ENCODE data around the gene FOXO6. TPM values are rescaled to one million over a fixed set of nuclear protein-coding genes. Genes with fewer than 3 reads are reported as not detected.

The FOXO6 gene
- total RNA-seq, 1 donor from 2014 or later = 2.1 TPM

DNA sequence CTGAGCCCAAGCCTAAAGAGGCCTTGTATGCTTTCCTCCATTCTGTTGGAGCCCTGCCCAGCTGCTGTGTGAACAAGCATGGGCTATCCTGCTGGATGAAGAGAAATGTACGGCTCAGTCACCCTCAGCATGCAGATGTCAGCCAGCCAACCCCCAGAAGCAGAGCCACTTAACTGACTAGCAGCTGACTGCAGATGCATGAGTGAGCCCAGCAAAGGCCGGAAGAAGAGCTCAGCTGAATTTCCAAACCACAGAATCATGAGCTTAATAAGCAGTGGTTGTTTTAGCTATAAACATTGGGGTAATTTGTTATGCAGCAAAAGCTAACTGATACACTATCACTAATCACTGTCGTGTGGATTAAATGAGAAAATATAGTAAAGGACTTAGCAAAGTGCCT lies 39.0 kb downstream of the FOXO6 start:
- peaks cover 19% of the 10 kb centered on the region for H3K27me3 ChIP-seq (ENCODE audit: low read depth)
- peaks cover 39% of the 10 kb centered on the region for H3K4me1 ChIP-seq
- intact Hi-C loops (cut with micrococcal nuclease) = no loop called here
- no peak overlapping the region for H3K4me3 ChIP-seq
- no peaks in the 10 kb centered on the region for H3K36me3 ChIP-seq
- no peak for TF ChIP-seq CTCF (IDR thresholded peaks at IDR 0.05; ENCODE audit: borderline replicate concordance)
- no peak for DNase-seq
- no peak overlapping the region for H3K27ac ChIP-seq (replicated peaks)
- H3K9me3 ChIP-seq (replicated peaks) = peaks cover 7% of the 10 kb centered on the region

- TF ChIP-seq CTCF (IDR thresholded peaks at IDR 0.05; ENCODE audit: borderline replicate concordance) = no peak
- intact Hi-C loops (cut with micrococcal nuclease) = no loop called here
- Histone ChIP-seq H3K27ac (replicated peaks) (no peak overlapping the region), H3K9me3 (replicated peaks) (peaks cover 7% of the 10 kb centered on the region), H3K4me1 (peaks cover 27% of the 10 kb centered on the region), H3K36me3 (no peaks in the 10 kb centered on the region), H3K27me3 (ENCODE audit: low read depth) (peaks cover 21% of the 10 kb centered on the region), H3K4me3 (no peak overlapping the region)
- no peak for DNase-seq
Observed at GRCh38 chr1:41401899-41402298, 40.7 kb downstream of the FOXO6 start.

GRCh38 chr1:41404308-41404761 lies 43.1 kb downstream of the FOXO6 start:
- peaks cover 45% of the 10 kb centered on the region for H3K27me3 ChIP-seq (ENCODE audit: low read depth)
- no peak for TF ChIP-seq CTCF (IDR thresholded peaks at IDR 0.05; ENCODE audit: borderline replicate concordance)
- peaks cover 7% of the 10 kb centered on the region for H3K9me3 ChIP-seq (replicated peaks)
- no peak for DNase-seq
- intact Hi-C loops (cut with micrococcal nuclease) = no loop called here
- H3K36me3 ChIP-seq = no peaks in the 10 kb centered on the region
- no peak overlapping the region for H3K4me3 ChIP-seq
- H3K27ac ChIP-seq (replicated peaks) = no peak overlapping the region
- H3K4me1 ChIP-seq = peaks cover 12% of the 10 kb centered on the region

- TF ChIP-seq CTCF (IDR thresholded peaks at IDR 0.05; ENCODE audit: borderline replicate concordance) = no peak
- peaks cover 62% of the 10 kb centered on the region for H3K27me3 ChIP-seq (ENCODE audit: low read depth)
- H3K4me1 ChIP-seq = peaks cover 12% of the 10 kb centered on the region
- no peak overlapping the region for H3K27ac ChIP-seq (replicated peaks)
- intact Hi-C loops (cut with micrococcal nuclease) = no loop called here
- H3K9me3 ChIP-seq (replicated peaks) = no peaks in the 10 kb centered on the region
- no peak for DNase-seq
- H3K4me3 ChIP-seq = no peak overlapping the region
- no peaks in the 10 kb centered on the region for H3K36me3 ChIP-seq
Observed at GRCh38 chr1:41407664-41408252, 46.5 kb downstream of the FOXO6 start.

- intact Hi-C loops (cut with micrococcal nuclease) = no loop called here
- Histone ChIP-seq H3K4me3 (no peak overlapping the region), H3K9me3 (replicated peaks) (no peaks in the 10 kb centered on the region), H3K27me3 (ENCODE audit: low read depth) (peaks cover 62% of the 10 kb centered on the region), H3K36me3 (no peaks in the 10 kb centered on the region), H3K4me1 (peaks cover 15% of the 10 kb centered on the region), H3K27ac (replicated peaks) (no peak overlapping the region)
- no peak for TF ChIP-seq CTCF (IDR thresholded peaks at IDR 0.05; ENCODE audit: borderline replicate concordance)
- no peak for DNase-seq
Observed at GRCh38 chr1:41408691-41409090, 47.5 kb downstream of the FOXO6 start.
